H1 (cell line): ENCODE data around the gene ODF4. TPM values are rescaled to one million over a fixed set of nuclear protein-coding genes. Genes with fewer than 3 reads are reported as not detected.

Experiments
- CBX5 ChIP-seq: fragments of 300-800, 300-1000 bp; sonication (generic); IDR thresholded peaks from 2 replicates; pipeline ENCODE4 v1.7.1; 2016; ENCODE audit warnings: antibody characterized with exemption, low read length, low read depth
- HDAC6 ChIP-seq: IDR thresholded peaks from one replicate; pipeline ENCODE4 v1.7.1; 2012; ENCODE audit warnings: low read depth, mild to moderate bottlenecking, inconsistent platforms, low read length, moderate library complexity
- JUN ChIP-seq: IDR thresholded peaks from 2 replicates; pipeline ENCODE4 v1.6.1; 2011; ENCODE audit warnings: low read depth, mild to moderate bottlenecking, improper control_type of control experiment, low read length
- MAFK ChIP-seq: IDR thresholded peaks from 2 replicates; pipeline ENCODE4 v1.6.1; 2012; ENCODE audit warnings: low read depth, mild to moderate bottlenecking, improper control_type of control experiment, low read length
- NRF1 ChIP-seq: IDR thresholded peaks from 2 replicates; pipeline ENCODE4 v1.6.1; 2011; ENCODE audit warnings: mild to moderate bottlenecking, low read depth, low read length, improper control_type of control experiment
- PHF8 ChIP-seq: fragments of 200-600 bp; sonication (generic); conservative IDR thresholded peaks from 2 replicates; pipeline ENCODE4 v1.7.1; 2012; ENCODE audit warnings: low read depth, mild to moderate bottlenecking, inconsistent platforms, low read length, moderate library complexity
- SIN3A ChIP-seq, 2 experiments: IDR thresholded peaks in 1 of 2; conservative IDR thresholded peaks in 1 of 2; 2 replicates each; pipeline ENCODE4 v1.6.1; 2011 to 2012; ENCODE audit warnings: low read length in 2 of 2, improper control_type of control experiment in 1 of 2, low read depth in 1 of 2, mild to moderate bottlenecking in 1 of 2
- TAF1 ChIP-seq: IDR thresholded peaks from 2 replicates; pipeline ENCODE4 v1.6.1; 2011; ENCODE audit warnings: mild to moderate bottlenecking, low read depth, low read length
- TEAD4 ChIP-seq: IDR thresholded peaks from 2 replicates; pipeline ENCODE4 v1.6.1; 2012; ENCODE audit warnings: low read depth, low read length, inconsistent platforms, mixed read lengths
- polyA plus RNA-seq, 7 experiments: library from polyadenylated mRNA; depleted of rRNA in 3 of 7; stranded (reverse) in 5 of 7; unstranded in 2 of 7; fragments of >200 nt in 5 of 7; fragments of 200-250 nt in 2 of 7; gene quantifications; 1 replicate in 5 of 7; 2 replicates in 1 of 7; 4 replicates in 1 of 7; pipeline versions ENCODE4 v1.2.1 to v1.2.3, GENCODE V29; 2011 to 2013; ENCODE audit warnings: missing spikeins in 2 of 7, mixed read lengths in 2 of 7
- total RNA-seq: library from RNA; stranded (reverse); fragmentation: NEBNext Ultra II Directional; extraction: Animal tissue kit (Norgen Biotek cat#: 25700); gene quantifications from 2 replicates; pipeline ENCODE4 v1.2.1, GENCODE V29; 2021
- TF ChIP-seq, protein P1 (sequence below): fragments of 300-600 bp; sonication (generic); IDR thresholded peaks from 2 replicates; pipeline ENCODE4 v1.7.1; 2012; ENCODE audit warnings: low read length, moderate library complexity, mild to moderate bottlenecking, inconsistent platforms; ENCODE audit not compliant: insufficient replicate concordance

The ODF4 gene
- total and polyA plus RNA-seq, 2 of the 8 experiments (the other 6 are each of a cell fraction or from before 2014, with no cell fraction given): not detected

- TF ChIP-seq, protein P1, sequence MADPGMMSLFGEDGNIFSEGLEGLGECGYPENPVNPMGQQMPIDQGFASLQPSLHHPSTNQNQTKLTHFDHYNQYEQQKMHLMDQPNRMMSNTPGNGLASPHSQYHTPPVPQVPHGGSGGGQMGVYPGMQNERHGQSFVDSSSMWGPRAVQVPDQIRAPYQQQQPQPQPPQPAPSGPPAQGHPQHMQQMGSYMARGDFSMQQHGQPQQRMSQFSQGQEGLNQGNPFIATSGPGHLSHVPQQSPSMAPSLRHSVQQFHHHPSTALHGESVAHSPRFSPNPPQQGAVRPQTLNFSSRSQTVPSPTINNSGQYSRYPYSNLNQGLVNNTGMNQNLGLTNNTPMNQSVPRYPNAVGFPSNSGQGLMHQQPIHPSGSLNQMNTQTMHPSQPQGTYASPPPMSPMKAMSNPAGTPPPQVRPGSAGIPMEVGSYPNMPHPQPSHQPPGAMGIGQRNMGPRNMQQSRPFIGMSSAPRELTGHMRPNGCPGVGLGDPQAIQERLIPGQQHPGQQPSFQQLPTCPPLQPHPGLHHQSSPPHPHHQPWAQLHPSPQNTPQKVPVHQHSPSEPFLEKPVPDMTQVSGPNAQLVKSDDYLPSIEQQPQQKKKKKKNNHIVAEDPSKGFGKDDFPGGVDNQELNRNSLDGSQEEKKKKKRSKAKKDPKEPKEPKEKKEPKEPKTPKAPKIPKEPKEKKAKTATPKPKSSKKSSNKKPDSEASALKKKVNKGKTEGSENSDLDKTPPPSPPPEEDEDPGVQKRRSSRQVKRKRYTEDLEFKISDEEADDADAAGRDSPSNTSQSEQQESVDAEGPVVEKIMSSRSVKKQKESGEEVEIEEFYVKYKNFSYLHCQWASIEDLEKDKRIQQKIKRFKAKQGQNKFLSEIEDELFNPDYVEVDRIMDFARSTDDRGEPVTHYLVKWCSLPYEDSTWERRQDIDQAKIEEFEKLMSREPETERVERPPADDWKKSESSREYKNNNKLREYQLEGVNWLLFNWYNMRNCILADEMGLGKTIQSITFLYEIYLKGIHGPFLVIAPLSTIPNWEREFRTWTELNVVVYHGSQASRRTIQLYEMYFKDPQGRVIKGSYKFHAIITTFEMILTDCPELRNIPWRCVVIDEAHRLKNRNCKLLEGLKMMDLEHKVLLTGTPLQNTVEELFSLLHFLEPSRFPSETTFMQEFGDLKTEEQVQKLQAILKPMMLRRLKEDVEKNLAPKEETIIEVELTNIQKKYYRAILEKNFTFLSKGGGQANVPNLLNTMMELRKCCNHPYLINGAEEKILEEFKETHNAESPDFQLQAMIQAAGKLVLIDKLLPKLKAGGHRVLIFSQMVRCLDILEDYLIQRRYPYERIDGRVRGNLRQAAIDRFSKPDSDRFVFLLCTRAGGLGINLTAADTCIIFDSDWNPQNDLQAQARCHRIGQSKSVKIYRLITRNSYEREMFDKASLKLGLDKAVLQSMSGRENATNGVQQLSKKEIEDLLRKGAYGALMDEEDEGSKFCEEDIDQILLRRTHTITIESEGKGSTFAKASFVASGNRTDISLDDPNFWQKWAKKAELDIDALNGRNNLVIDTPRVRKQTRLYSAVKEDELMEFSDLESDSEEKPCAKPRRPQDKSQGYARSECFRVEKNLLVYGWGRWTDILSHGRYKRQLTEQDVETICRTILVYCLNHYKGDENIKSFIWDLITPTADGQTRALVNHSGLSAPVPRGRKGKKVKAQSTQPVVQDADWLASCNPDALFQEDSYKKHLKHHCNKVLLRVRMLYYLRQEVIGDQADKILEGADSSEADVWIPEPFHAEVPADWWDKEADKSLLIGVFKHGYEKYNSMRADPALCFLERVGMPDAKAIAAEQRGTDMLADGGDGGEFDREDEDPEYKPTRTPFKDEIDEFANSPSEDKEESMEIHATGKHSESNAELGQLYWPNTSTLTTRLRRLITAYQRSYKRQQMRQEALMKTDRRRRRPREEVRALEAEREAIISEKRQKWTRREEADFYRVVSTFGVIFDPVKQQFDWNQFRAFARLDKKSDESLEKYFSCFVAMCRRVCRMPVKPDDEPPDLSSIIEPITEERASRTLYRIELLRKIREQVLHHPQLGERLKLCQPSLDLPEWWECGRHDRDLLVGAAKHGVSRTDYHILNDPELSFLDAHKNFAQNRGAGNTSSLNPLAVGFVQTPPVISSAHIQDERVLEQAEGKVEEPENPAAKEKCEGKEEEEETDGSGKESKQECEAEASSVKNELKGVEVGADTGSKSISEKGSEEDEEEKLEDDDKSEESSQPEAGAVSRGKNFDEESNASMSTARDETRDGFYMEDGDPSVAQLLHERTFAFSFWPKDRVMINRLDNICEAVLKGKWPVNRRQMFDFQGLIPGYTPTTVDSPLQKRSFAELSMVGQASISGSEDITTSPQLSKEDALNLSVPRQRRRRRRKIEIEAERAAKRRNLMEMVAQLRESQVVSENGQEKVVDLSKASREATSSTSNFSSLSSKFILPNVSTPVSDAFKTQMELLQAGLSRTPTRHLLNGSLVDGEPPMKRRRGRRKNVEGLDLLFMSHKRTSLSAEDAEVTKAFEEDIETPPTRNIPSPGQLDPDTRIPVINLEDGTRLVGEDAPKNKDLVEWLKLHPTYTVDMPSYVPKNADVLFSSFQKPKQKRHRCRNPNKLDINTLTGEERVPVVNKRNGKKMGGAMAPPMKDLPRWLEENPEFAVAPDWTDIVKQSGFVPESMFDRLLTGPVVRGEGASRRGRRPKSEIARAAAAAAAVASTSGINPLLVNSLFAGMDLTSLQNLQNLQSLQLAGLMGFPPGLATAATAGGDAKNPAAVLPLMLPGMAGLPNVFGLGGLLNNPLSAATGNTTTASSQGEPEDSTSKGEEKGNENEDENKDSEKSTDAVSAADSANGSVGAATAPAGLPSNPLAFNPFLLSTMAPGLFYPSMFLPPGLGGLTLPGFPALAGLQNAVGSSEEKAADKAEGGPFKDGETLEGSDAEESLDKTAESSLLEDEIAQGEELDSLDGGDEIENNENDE: no peak
- TF ChIP-seq TAF1 (0 out of 2 replicates have a peak, but pooled peaks have one; percentile 13), TEAD4 (no peak), JUN (no peak), HDAC6 (no peak), CBX5 (no peak), PHF8 (no peak), NRF1 (no peak), SIN3A (conservative IDR thresholded peaks at IDR 0.05 in 1 of 2, IDR thresholded peaks at IDR 0.05 in 1 of 2; ENCODE audit: low read depth in 1 of 2, low read length in 2 of 2) (no peak), MAFK (no peak)
Observed at GRCh38 chr17:8338753-8339140, 893 bp upstream of the ODF4 start (continued).
